ENCODE data around the gene RTN4RL1.

- TF ChIP-seq, protein P1, sequence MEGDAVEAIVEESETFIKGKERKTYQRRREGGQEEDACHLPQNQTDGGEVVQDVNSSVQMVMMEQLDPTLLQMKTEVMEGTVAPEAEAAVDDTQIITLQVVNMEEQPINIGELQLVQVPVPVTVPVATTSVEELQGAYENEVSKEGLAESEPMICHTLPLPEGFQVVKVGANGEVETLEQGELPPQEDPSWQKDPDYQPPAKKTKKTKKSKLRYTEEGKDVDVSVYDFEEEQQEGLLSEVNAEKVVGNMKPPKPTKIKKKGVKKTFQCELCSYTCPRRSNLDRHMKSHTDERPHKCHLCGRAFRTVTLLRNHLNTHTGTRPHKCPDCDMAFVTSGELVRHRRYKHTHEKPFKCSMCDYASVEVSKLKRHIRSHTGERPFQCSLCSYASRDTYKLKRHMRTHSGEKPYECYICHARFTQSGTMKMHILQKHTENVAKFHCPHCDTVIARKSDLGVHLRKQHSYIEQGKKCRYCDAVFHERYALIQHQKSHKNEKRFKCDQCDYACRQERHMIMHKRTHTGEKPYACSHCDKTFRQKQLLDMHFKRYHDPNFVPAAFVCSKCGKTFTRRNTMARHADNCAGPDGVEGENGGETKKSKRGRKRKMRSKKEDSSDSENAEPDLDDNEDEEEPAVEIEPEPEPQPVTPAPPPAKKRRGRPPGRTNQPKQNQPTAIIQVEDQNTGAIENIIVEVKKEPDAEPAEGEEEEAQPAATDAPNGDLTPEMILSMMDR (conservative IDR thresholded peaks at IDR 0.05; ENCODE audit: low read length), result peak; percentile 87
- no peak for TF ChIP-seq EZH2phosphoT487 (IDR thresholded peaks at IDR 0.05; ENCODE audit: borderline replicate concordance, low read depth, low read length)
Measured at GRCh38 chr17:1908699-1909309, 116.3 kb downstream of the RTN4RL1 start.
